GM18907 (cell line): ENCODE data around the gene HYAL4.
"Not testable (repeated sequence)": the region's sequence is repeated elsewhere in the genome, so short reads cannot be mapped to it uniquely, and the experiment has no call there.

Experiments
- ATAC-seq: cut with Tn5 transposase; IDR thresholded peaks from one replicate; pipeline ENCODE4 v1.9.1; 2021; ENCODE audit warnings: mild to moderate bottlenecking, moderate library complexity; ENCODE audit not compliant: unreplicated experiment

The HYAL4 gene

GRCh38 chr7:123894753-123895152 lies 49.8 kb downstream of the HYAL4 start:
- not testable (repeated sequence) for ATAC-seq

- no peak for ATAC-seq
These were observed 56.1 kb downstream of the HYAL4 start for GRCh38 chr7:123901101-123901500.

DNA sequence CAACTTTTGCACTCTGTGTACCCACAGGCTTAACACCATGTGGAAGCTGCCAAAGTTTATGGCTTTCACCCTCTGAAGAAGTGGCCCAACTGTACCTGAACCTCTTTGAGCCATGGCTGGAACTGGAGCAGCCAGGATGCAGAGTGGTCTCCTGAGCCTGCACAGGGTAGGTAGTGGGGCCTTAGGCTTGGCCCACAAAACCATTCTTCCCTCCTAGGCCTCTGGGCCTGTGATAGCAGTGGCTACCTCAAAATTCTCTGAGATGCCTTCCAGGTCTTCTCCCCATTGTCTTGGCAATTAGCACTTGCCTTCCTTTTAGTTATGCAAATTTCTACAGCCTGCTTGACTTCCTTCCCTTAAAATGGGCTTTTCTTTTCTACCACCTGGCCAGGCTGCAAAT lies 60.7 kb downstream of the HYAL4 start:
- no peak for ATAC-seq

- no peak for ATAC-seq
These were observed 71.3 kb downstream of the HYAL4 start for GRCh38 chr7:123916240-123916724.

DNA sequence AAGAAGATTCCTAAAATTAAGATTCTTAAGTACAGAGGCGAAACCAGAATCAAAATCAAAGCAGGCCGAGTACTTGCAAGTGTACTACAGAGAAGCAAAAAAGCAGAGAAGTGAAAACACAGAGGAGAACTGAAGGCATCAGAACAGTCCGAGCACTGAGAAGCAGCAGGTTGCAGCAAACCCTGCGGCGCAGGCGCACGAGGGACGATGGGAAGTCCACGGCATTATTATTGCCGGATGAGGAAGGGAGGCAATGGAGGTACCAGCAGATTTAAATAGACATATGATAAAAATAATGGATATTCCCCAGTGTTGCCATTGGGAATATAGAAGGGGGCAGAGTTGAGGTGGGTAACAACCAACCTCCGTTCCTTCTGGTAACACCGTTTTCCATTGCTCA lies 72.9 kb downstream of the HYAL4 start:
- ATAC-seq: no peak

GRCh38 chr7:123918309-123918708 lies 73.3 kb downstream of the HYAL4 start:
- no peak for ATAC-seq

DNA sequence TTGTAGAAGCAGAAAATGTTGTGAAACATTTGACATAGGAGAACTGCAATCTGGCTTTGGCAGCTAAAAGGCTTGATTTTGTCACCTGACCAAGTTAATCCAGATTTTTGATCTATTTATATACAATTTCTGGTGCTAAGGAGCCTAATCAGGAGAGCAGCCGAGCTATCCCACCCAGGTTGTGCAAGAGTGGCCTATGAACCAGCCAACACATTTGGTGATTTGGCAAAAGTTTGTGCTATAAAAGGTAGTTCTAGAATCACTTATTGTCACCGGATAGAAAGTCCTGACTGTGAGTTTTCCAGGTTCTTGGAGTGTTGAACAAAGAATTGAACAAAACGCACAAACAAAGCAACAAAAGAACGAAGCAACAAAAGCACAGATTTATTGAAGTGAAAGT lies 78.6 kb downstream of the HYAL4 start:
- no peak for ATAC-seq

- ATAC-seq: no peak
These were observed 80.0 kb downstream of the HYAL4 start, which contains the start of gene SPAM1 for GRCh38 chr7:123924941-123925340. SPAM1 (plus strand) TSS chr7:123925241; CDS start chr7:123953571, 28,330 bp downstream.
